Breast epithelium (tissue), 3 donors: ENCODE results near the gene ALOX5.

Experiments
- CTCF ChIP-seq, 3 donors: fragments of 450-650 bp; IDR thresholded peaks; one replicate each; pipeline ENCODE4 v1.5.1; 2016 to 2017; ENCODE audit warnings: antibody characterized with exemption in 3 of 3, mild to moderate bottlenecking in 3 of 3, moderate library complexity in 3 of 3
- POLR2AphosphoS5 ChIP-seq, 3 donors: sonication (generic); formaldehyde crosslinking; IDR thresholded peaks; one replicate each; pipeline ENCODE4 v1.6.1; 2017; ENCODE audit warnings: antibody characterized with exemption in 3 of 3

DNA sequence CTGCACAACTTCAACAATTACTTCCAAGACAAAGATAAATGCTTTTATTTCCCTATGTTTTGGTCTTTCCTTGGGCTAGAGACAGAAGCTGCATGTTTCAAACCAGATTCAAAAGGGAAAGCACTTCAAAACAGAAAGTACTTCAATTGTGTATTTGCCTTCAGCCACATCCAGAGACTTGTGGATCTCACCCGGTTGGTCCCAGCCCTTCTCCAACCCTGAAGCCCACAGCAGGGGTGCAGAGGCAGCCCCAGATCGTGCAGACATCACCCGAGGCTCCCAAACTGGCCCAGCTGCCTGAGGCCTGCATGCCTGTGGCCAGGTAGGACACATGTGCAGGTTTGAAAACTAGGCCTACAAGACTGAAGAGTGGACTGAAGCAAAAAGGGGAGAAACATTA is 80.8 kb downstream of the ALOX5 start:
- TF ChIP-seq CTCF (IDR thresholded peaks at IDR 0.05): no peak
- no peak for TF ChIP-seq POLR2AphosphoS5 (IDR thresholded peaks at IDR 0.05)
